ENCODE data around the gene TTC29.
"Not testable (repeated sequence)": the region's sequence is repeated elsewhere in the genome, so short reads cannot be mapped to it uniquely, and the experiment has no call there.

TTC29 gene

DNA sequence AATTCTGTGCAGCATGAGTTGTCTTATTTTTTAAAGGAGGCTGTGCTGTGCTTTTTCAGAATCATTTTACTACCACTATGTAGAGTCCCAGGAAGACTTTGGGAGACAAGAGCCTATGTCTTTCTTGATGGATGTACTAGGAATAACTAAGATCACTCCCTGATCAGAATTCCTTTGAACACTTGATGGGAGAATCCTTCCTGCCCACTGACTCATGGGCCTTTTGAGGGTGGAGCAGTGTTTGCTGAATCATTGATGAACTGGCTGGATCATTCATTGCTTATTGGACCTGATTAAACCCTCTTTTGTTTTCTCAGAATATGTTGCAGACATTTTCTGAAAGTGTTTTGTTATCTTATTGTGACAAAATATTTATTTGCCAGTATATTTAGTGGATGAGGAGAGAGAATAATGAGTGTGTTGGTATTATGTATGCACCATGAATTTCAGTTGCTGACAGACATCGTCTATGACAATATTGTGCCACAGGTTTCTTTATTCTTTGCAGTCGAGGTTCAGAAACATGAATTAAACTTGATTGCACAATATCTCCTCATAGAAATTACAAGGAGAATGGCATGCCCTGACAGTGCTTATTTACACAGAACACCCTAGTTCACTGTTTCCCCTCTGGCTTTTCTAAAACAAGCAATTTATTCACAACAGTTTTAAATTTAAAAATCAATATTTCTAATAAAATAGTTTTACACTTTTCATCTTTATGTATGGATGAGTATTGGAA, 270.7 kb downstream of the TTC29 start:
- DNase-seq (ENCODE audit: low spot score): no peak

DNA sequence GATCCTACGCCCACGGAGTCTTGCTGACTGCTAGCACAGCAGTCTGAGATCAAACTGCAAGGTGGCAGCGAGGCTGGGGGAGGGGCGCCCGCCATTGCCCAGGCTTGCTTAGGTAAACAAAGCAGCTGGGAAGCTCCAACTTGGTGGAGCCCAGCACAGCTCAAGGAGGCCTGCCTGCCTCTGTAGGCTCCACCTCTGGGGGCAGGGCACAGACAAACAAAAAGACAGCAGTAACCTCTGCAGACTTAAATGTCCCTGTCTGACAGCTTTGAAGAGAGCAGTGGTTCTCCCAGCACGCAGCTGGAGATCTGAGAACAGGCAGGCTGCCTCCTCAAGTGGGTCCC, 281.7 kb downstream of the TTC29 start:
- DNase-seq (ENCODE audit: low spot score): not testable (repeated sequence)

DNA sequence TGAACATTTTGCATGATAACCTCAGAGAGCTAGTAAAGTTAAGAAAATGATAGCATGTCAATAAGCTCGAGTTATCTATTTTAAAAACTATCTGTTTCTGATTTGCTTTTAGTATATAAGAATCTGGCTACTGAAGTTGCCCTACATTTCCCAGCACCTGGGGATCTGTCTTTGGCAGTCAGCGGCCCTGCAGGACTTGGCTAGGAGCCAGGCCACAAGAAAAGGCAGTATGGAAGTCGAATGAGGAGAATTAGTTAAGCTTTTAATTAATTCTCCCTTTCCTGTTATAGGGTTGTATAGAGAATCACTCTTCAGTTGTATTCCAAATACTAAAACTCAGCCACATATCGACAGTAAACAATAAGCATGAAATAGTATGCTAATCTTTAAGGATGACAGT, 284.3 kb downstream of the TTC29 start:
- DNase-seq (ENCODE audit: low spot score): no peak
